B cell (primary cell): ENCODE results near the gene WDR27. TPM values are rescaled to one million over a fixed set of nuclear protein-coding genes. Genes with fewer than 3 reads are reported as not detected.

Experiments used
- ATAC-seq: fragments of 200-7000 bp; cut with Tn5 transposase; one replicate; pipeline ENCODE4 v1.10.0; 2021; ENCODE audit warnings: low read depth, mild to moderate bottlenecking, moderate number of reproducible peaks, moderate library complexity
- CTCF ChIA-PET: fragments of 350-600 bp; sonication (Branson Sonifier 250); formaldehyde crosslinking; loops from one replicate; lab custom pipeline; 2021; ENCODE audit warnings: antibody characterized with exemption, inconsistent platforms; lab: Charles Lee
- POLR2A ChIA-PET: fragments of 350-600 bp; sonication (Branson Sonifier 250); formaldehyde crosslinking; loops from one replicate; lab custom pipeline; 2021; ENCODE audit warnings: antibody characterized with exemption; lab: Charles Lee
- DNase-seq: peaks from one replicate; pipeline ENCODE4 v3.0.0; 2013
- H2AFZ ChIP-seq: 2 replicates; pipeline ENCODE4 v1.6.1; 2012; ENCODE audit warnings: mild to moderate bottlenecking, low read depth, low read length; ENCODE audit not compliant: insufficient read depth, poor library complexity, severe bottlenecking
- H3K27ac ChIP-seq, 2 donors: 1 replicate in 1 of 2; 2 replicates in 1 of 2; pipeline ENCODE4 v1.5.1; 2012 to 2013; ENCODE audit warnings: low read length in 2 of 2, mild to moderate bottlenecking in 2 of 2, moderate library complexity in 1 of 2
- H3K27me3 ChIP-seq, 4 experiments: fragments of 200-600 bp in 1 of 4; sonication (generic) in 1 of 4; replicated peaks in 1 of 4; 1 replicate in 2 of 4; 2 replicates in 2 of 4; pipeline versions ENCODE4 v1.6.1 to v1.7.0; 2013 to 2016; ENCODE audit warnings: low read length in 3 of 4, mild to moderate bottlenecking in 2 of 4, mixed read lengths in 1 of 4, moderate library complexity in 1 of 4; ENCODE audit not compliant: insufficient read depth in 4 of 4, control insufficient read depth in 3 of 4; ENCODE audit errors: control extremely low read depth in 1 of 4
- H3K36me3 ChIP-seq, 2 experiments: replicated peaks in 1 of 2; 1 replicate in 1 of 2; 2 replicates in 1 of 2; pipeline versions ENCODE4 v1.6.1 to v1.7.1; 2013; ENCODE audit warnings: low read length in 1 of 2; ENCODE audit not compliant: insufficient read depth in 2 of 2, control insufficient read depth in 1 of 2; ENCODE audit errors: control extremely low read depth in 1 of 2, extremely low read depth in 1 of 2
- H3K4me1 ChIP-seq, 2 donors: fragments of 200-600 bp in 1 of 2; sonication (generic) in 1 of 2; 1 replicate in 1 of 2; 2 replicates in 1 of 2; pipeline versions ENCODE4 v1.5.1 to v1.6.1; 2013 to 2017; ENCODE audit warnings: low read length in 2 of 2; ENCODE audit not compliant: control insufficient read depth in 2 of 2, insufficient read depth in 2 of 2
- H3K4me2 ChIP-seq: replicated peaks from 2 replicates; pipeline ENCODE3; 2012; ENCODE audit warnings: mild to moderate bottlenecking, low read depth, low read length; ENCODE audit not compliant: poor library complexity, severe bottlenecking
- H3K4me3 ChIP-seq, 5 experiments: fragments of 200-600 bp in 1 of 5; sonication (generic) in 1 of 5; 1 replicate in 3 of 5; 2 replicates in 2 of 5; pipeline versions ENCODE4 v1.5.1 to v1.7.0; 2011 to 2016; ENCODE audit warnings: low read length in 4 of 5, mild to moderate bottlenecking in 4 of 5, low read depth in 2 of 5, control low read depth in 1 of 5, moderate library complexity in 1 of 5; ENCODE audit not compliant: insufficient read depth in 1 of 5; ENCODE audit errors: control extremely low read depth in 1 of 5, extremely low read depth in 1 of 5
- H3K79me2 ChIP-seq: fragments of 200-600 bp; sonication (generic); one replicate; pipeline ENCODE4 v1.6.0; 2016; ENCODE audit warnings: low read length; ENCODE audit not compliant: control insufficient read depth, insufficient read depth
- H3K9ac ChIP-seq: fragments of 200-600 bp; sonication (generic); 2 replicates; pipeline ENCODE4 v1.6.1; 2017; ENCODE audit warnings: mild to moderate bottlenecking, low read length, moderate library complexity
- H3K9me3 ChIP-seq, 3 donors: one replicate each; pipeline versions ENCODE4 v1.6.1 to v1.7.1; 2013; ENCODE audit warnings: low read length in 2 of 3; ENCODE audit not compliant: control insufficient read depth in 2 of 3, insufficient read depth in 1 of 3; ENCODE audit errors: control extremely low read depth in 1 of 3
- H4K20me1 ChIP-seq: 2 replicates; pipeline ENCODE4 v1.6.0; 2012; ENCODE audit warnings: mild to moderate bottlenecking, low read length; ENCODE audit not compliant: insufficient read depth, control insufficient read depth, poor library complexity, severe bottlenecking
- H3K27ac Mint-ChIP-seq: one replicate; pipeline ENCODE4 v1.8.0; 2021; ENCODE audit warnings: mixed read lengths
- H3K27me3 Mint-ChIP-seq: one replicate; pipeline ENCODE4 v1.8.0; 2021; ENCODE audit warnings: mixed read lengths
- H3K4me1 Mint-ChIP-seq: one replicate; pipeline ENCODE4 v1.8.0; 2021; ENCODE audit warnings: mixed read lengths
- H3K4me3 Mint-ChIP-seq: one replicate; pipeline ENCODE4 v1.8.0; 2021; ENCODE audit warnings: mixed read lengths
- H3K9me3 Mint-ChIP-seq: one replicate; pipeline ENCODE4 v1.8.0; 2022; ENCODE audit warnings: mixed read lengths; ENCODE audit not compliant: insufficient read depth
- EZH2 ChIP-seq: IDR thresholded peaks from 2 replicates; pipeline ENCODE4 v1.6.1; 2012; ENCODE audit warnings: borderline replicate concordance, low read depth, mild to moderate bottlenecking, moderate library complexity, low read length; ENCODE audit not compliant: insufficient read depth, poor library complexity, severe bottlenecking
- WGBS: methylation state at CpG from one replicate; pipeline ENCODE4 v1.1.5; 2013; ENCODE audit warnings: missing lambda C conversion rate; ENCODE audit not compliant: insufficient coverage; 5-methylcytosine and 5-hydroxymethylcytosine counted together
- intact Hi-C: fragments of 100-400 bp; cut with micrococcal nuclease; formaldehyde crosslinking; loops from one replicate; pipeline ENCODE4 v1.10.0; 2022
- polyA plus RNA-seq: library from polyadenylated mRNA; depleted of rRNA; stranded (reverse); fragments of >200 nt; gene quantifications from 2 replicates; pipeline ENCODE4 v1.2.3, GENCODE V29; 2012
- total RNA-seq, 2 donors: library from RNA; stranded (reverse); fragments of 120-200 nt in 1 of 2; gene quantifications; 1 replicate in 1 of 2; 2 replicates in 1 of 2; pipeline versions ENCODE4 v1.2.3 to v1.2.4, GENCODE V29; 2013 to 2022
- TF ChIP-seq, protein P1 (sequence below): fragments of 200-600 bp; IDR thresholded peaks from one replicate; pipeline ENCODE4 v1.8.0; 2022; ENCODE audit warnings: antibody characterized with exemption, mild to moderate bottlenecking

The WDR27 gene
- total and polyA plus RNA-seq, 2 donors (not counting 1 experiment from before 2014, with no cell fraction given), result 64.3 to 86.3 TPM

DNA sequence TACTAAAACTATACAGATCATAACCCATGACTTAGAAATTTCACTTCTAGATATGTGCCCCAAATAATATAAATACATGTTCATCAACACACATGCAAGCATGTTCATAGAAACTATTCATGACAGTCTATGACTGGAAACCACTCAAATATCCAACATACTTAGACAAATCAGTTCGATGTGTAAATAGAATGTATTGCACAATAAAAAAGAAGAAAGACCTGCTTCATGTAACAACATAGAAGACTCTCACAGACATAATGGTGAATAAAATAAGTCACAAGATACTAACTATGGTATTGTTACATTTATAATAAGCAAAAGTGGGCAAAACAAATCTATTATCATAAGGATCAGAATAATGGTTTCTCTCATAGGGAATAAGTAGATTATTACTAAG, 284.7 kb downstream of the WDR27 start:
- Histone ChIP-seq H2AFZ (no peak overlapping the region), H3K79me2 (no peaks in the 10 kb centered on the region), H3K4me2 (no peak overlapping the region), H3K4me1 (no peaks in the 10 kb centered on the region), H3K9ac (no peak overlapping the region), H4K20me1 (no peaks in the 10 kb centered on the region), H3K27me3 (no peaks in the 10 kb centered on the region), H3K27ac (no peak overlapping the region), H3K4me3 (no peak overlapping the region), H3K36me3 (no peaks in the 10 kb centered on the region), H3K9me3 (peaks cover 0 to 13% (median 9%) of the 10 kb centered on the region in 3 donors)
- CTCF ChIA-PET, result no interaction called here
- POLR2A ChIA-PET, result no interaction called here
- Mint-ChIP-seq H3K27me3 (no peaks in the 10 kb centered on the region), H3K9me3 (peaks cover 6% of the 10 kb centered on the region), H3K4me3 (no peak overlapping the region), H3K27ac (no peak overlapping the region), H3K4me1 (no peaks in the 10 kb centered on the region)
- no CpG with 5 or more reads among the region's 1 CpG for WGBS
- intact Hi-C loops, result no loop called here
- ATAC-seq (no peak), DNase-seq (no peak)
- no peak for TF ChIP-seq EZH2
- TF ChIP-seq, protein P1, sequence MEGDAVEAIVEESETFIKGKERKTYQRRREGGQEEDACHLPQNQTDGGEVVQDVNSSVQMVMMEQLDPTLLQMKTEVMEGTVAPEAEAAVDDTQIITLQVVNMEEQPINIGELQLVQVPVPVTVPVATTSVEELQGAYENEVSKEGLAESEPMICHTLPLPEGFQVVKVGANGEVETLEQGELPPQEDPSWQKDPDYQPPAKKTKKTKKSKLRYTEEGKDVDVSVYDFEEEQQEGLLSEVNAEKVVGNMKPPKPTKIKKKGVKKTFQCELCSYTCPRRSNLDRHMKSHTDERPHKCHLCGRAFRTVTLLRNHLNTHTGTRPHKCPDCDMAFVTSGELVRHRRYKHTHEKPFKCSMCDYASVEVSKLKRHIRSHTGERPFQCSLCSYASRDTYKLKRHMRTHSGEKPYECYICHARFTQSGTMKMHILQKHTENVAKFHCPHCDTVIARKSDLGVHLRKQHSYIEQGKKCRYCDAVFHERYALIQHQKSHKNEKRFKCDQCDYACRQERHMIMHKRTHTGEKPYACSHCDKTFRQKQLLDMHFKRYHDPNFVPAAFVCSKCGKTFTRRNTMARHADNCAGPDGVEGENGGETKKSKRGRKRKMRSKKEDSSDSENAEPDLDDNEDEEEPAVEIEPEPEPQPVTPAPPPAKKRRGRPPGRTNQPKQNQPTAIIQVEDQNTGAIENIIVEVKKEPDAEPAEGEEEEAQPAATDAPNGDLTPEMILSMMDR, result no peak

DNA sequence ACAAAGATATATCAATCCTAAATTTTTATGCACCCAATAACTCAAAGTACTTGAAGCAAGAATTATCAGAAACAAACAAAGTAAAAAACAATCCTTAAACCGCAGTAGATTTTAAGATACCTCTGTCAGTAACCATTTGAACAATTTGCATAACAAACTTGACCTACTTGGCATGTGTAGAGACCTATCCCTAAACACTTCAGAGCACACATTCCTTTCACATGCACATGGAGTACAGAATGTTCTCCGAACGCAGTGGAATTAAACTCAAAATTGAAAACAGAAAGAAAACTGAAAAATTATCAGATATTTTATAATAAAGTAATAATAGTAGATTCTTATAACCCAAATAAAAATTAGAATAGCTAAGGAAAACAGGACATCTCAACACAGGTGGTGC, 285.6 kb downstream of the WDR27 start:
- Mint-ChIP-seq H3K4me1 (no peaks in the 10 kb centered on the region), H3K9me3 (peaks cover 6% of the 10 kb centered on the region), H3K27me3 (no peaks in the 10 kb centered on the region), H3K4me3 (no peak overlapping the region), H3K27ac (no peak overlapping the region)
- POLR2A ChIA-PET, result no interaction called here
- intact Hi-C loops, result no loop called here
- H4K20me1 ChIP-seq, result no peaks in the 10 kb centered on the region
- no peak overlapping the region for H2AFZ ChIP-seq
- no peaks in the 10 kb centered on the region for H3K4me1 ChIP-seq
- H3K9ac ChIP-seq, result no peak overlapping the region
- H3K4me3 ChIP-seq, result no peak overlapping the region
- no peak overlapping the region for H3K4me2 ChIP-seq
- no peak overlapping the region for H3K27ac ChIP-seq
- WGBS, result 83% methylated on average over 1 of the region's 3 CpGs
- no peak for TF ChIP-seq EZH2
- TF ChIP-seq, protein P1, result no peak
- CTCF ChIA-PET, result no interaction called here
- DNase-seq (no peak), ATAC-seq (no peak)
- peaks cover 0 to 16% (median 13%) of the 10 kb centered on the region in 3 donors for H3K9me3 ChIP-seq
- H3K79me2 ChIP-seq, result no peaks in the 10 kb centered on the region
- no peaks in the 10 kb centered on the region for H3K27me3 ChIP-seq
- H3K36me3 ChIP-seq, result no peaks in the 10 kb centered on the region
